Measurements from ENCODE around the gene PKNOX2. TPM values are rescaled to one million over a fixed set of nuclear protein-coding genes. Genes with fewer than 3 reads are reported as not detected.

The PKNOX2 gene
- total and polyA plus RNA-seq, 4 donors = 3.1 to 10.6 (median 7.9) TPM

- ATAC-seq (ENCODE audit: insufficient read depth, low FRiP score) (no peak), DNase-seq (no peak)
- Histone ChIP-seq H3K9me3 (ENCODE audit: control insufficient read depth in 4 of 4, insufficient read depth in 3 of 4, low read length in 3 of 4) (no peaks in the 10 kb centered on the region), H3K27ac (ENCODE audit: low read depth in 1 of 2, low read length in 1 of 2) (no peak overlapping the region), H3K4me1 (ENCODE audit: control insufficient read depth in 5 of 5, insufficient read depth in 5 of 5, low read length in 5 of 5) (peaks cover 0 to 39% (median 29%) of the 10 kb centered on the region in 5 donors), H3K4me3 (no peak overlapping the region), H3K27me3 (ENCODE audit: control insufficient read depth in 3 of 3, insufficient read depth in 3 of 3, low read length in 2 of 3) (no peaks in the 10 kb centered on the region), H3K36me3 (ENCODE audit: control insufficient read depth in 4 of 4, insufficient read depth in 4 of 4, low read length in 4 of 4) (no peaks in the 10 kb centered on the region), H3K9ac (ENCODE audit: insufficient read depth in 1 of 2, low read length in 2 of 2) (no peak overlapping the region)
- no peak for TF ChIP-seq CTCF (IDR thresholded peaks at IDR 0.05; ENCODE audit: control extremely low read depth, extremely low read depth)
- 84 to 85% methylated on average over 13 of the region's 13 CpGs for WGBS, 2 donors
Observed at GRCh38 chr11:125341676-125342075, 177.1 kb downstream of the PKNOX2 start.

GRCh38 chr11:125342281-125342930 is 177.9 kb downstream of the PKNOX2 start:
- Histone ChIP-seq H3K4me1 (ENCODE audit: control insufficient read depth in 5 of 5, insufficient read depth in 5 of 5, low read length in 5 of 5) (peaks cover 0 to 39% (median 29%) of the 10 kb centered on the region in 5 donors), H3K36me3 (ENCODE audit: control insufficient read depth in 4 of 4, insufficient read depth in 4 of 4, low read length in 4 of 4) (no peaks in the 10 kb centered on the region), H3K27ac (ENCODE audit: low read depth in 1 of 2, low read length in 1 of 2) (no peak overlapping the region), H3K9me3 (ENCODE audit: control insufficient read depth in 4 of 4, insufficient read depth in 3 of 4, low read length in 3 of 4) (no peaks in the 10 kb centered on the region), H3K27me3 (ENCODE audit: control insufficient read depth in 3 of 3, insufficient read depth in 3 of 3, low read length in 2 of 3) (no peaks in the 10 kb centered on the region), H3K4me3 (no peak overlapping the region), H3K9ac (ENCODE audit: insufficient read depth in 1 of 2, low read length in 2 of 2) (no peak overlapping the region)
- WGBS, 2 donors = 75 to 80% methylated on average over 16 of the region's 16 CpGs
- ATAC-seq (ENCODE audit: insufficient read depth, low FRiP score) (no peak), DNase-seq (peak; percentile 35 to 55 (median 39))
- TF ChIP-seq CTCF (IDR thresholded peaks at IDR 0.05; ENCODE audit: control extremely low read depth, extremely low read depth) = no peak

- H3K27ac ChIP-seq (ENCODE audit: low read depth in 1 of 2, low read length in 1 of 2) = no peak overlapping the region
- DNase-seq = peak in 1 of 3 donors; percentile 37
Observed at GRCh38 chr11:125343086-125343717, 178.7 kb downstream of the PKNOX2 start.

More at GRCh38 chr11:125343086-125343717, 178.7 kb downstream of the PKNOX2 start:
- Histone ChIP-seq H3K27me3 (ENCODE audit: control insufficient read depth in 3 of 3, insufficient read depth in 3 of 3, low read length in 2 of 3) (no peaks in the 10 kb centered on the region), H3K4me1 (ENCODE audit: control insufficient read depth in 5 of 5, insufficient read depth in 5 of 5, low read length in 5 of 5) (peaks cover 0 to 37% (median 29%) of the 10 kb centered on the region in 5 donors), H3K9me3 (ENCODE audit: control insufficient read depth in 4 of 4, insufficient read depth in 3 of 4, low read length in 3 of 4) (no peaks in the 10 kb centered on the region), H3K9ac (ENCODE audit: insufficient read depth in 1 of 2, low read length in 2 of 2) (no peak overlapping the region), H3K36me3 (ENCODE audit: control insufficient read depth in 4 of 4, insufficient read depth in 4 of 4, low read length in 4 of 4) (no peaks in the 10 kb centered on the region), H3K4me3 (no peak overlapping the region)
- ATAC-seq (ENCODE audit: insufficient read depth, low FRiP score) = no peak
- WGBS, 2 donors = 86 to 92% methylated on average over 7 of the region's 7 CpGs
- no peak for TF ChIP-seq CTCF (IDR thresholded peaks at IDR 0.05; ENCODE audit: control extremely low read depth, extremely low read depth)

Data from lung (tissue), 12 donors.